Keratinocyte (primary cell): ENCODE measurements around the gene CASZ1. TPM values are rescaled to one million over a fixed set of nuclear protein-coding genes. Genes with fewer than 3 reads are reported as not detected.

ENCODE experiments used
- DNase-seq: peaks from one replicate; pipeline ENCODE4 v3.0.0-alpha.2; 2011; ENCODE audit warnings: low read depth, missing footprints, low spot score
- FAIRE-seq: peaks from 2 replicates; lab custom pipeline; 2011; peaks lifted over from hg19 to GRCh38; lab: Jason Lieb, UNC
- H2AFZ ChIP-seq: 2 replicates; pipeline ENCODE4 v1.6.0; 2012; ENCODE audit warnings: low read length, control low read depth, inconsistent platforms; ENCODE audit not compliant: control insufficient read depth
- H3K27ac ChIP-seq: 2 replicates; pipeline ENCODE4 v1.5.1; 2011; ENCODE audit warnings: low read length; ENCODE audit not compliant: control insufficient read depth, insufficient read depth
- H3K27me3 ChIP-seq: 3 replicates; pipeline ENCODE4 v1.6.0; 2011; ENCODE audit warnings: low read length; ENCODE audit not compliant: control insufficient read depth, insufficient read depth; ENCODE audit errors: extremely low read depth
- H3K36me3 ChIP-seq, 2 experiments: 2 replicates in 1 of 2; 3 replicates in 1 of 2; pipeline ENCODE4 v1.5.1; 2011; ENCODE audit warnings: low read length in 2 of 2, mild to moderate bottlenecking in 1 of 2; ENCODE audit not compliant: control insufficient read depth in 2 of 2, insufficient read depth in 2 of 2; ENCODE audit errors: extremely low read depth in 1 of 2
- H3K4me1 ChIP-seq: 3 replicates; pipeline ENCODE4 v1.5.1; 2011; ENCODE audit warnings: low read length; ENCODE audit not compliant: control insufficient read depth, insufficient read depth; ENCODE audit errors: extremely low read depth
- H3K4me2 ChIP-seq: 3 replicates; pipeline ENCODE4 v1.6.0; 2011; ENCODE audit warnings: low read depth, low read length; ENCODE audit not compliant: control insufficient read depth, insufficient read depth; ENCODE audit errors: extremely low read depth
- H3K4me3 ChIP-seq, 3 experiments: fragments of 200-600 bp in 1 of 3; sonication (generic) in 1 of 3; 2 replicates in 2 of 3; 3 replicates in 1 of 3; pipeline ENCODE4 v1.5.1; 2011 to 2016; ENCODE audit warnings: low read length in 3 of 3, mild to moderate bottlenecking in 3 of 3, control low read depth in 2 of 3, inconsistent platforms in 1 of 3, low read depth in 1 of 3, mixed read lengths in 1 of 3, mixed run types in 1 of 3, moderate library complexity in 1 of 3; ENCODE audit not compliant: control insufficient read depth in 2 of 3, insufficient read depth in 2 of 3; ENCODE audit errors: extremely low read depth in 1 of 3
- H3K79me2 ChIP-seq: 2 replicates; pipeline ENCODE4 v1.6.0; 2012; ENCODE audit warnings: low read length; ENCODE audit not compliant: control insufficient read depth, insufficient read depth
- H3K9ac ChIP-seq: 3 replicates; pipeline ENCODE4 v1.6.0; 2011; ENCODE audit warnings: low read length; ENCODE audit not compliant: control insufficient read depth, insufficient read depth; ENCODE audit errors: extremely low read depth
- H3K9me1 ChIP-seq: 3 replicates; pipeline ENCODE4 v1.6.0; 2011; ENCODE audit warnings: low read length; ENCODE audit not compliant: control insufficient read depth, insufficient read depth; ENCODE audit errors: extremely low read depth
- H3K9me3 ChIP-seq: 2 replicates; pipeline ENCODE4 v1.5.1; 2012; ENCODE audit warnings: low read depth, low read length; ENCODE audit not compliant: control insufficient read depth
- H4K20me1 ChIP-seq: 3 replicates; pipeline ENCODE4 v1.6.0; 2011; ENCODE audit warnings: low read length; ENCODE audit not compliant: control insufficient read depth, insufficient read depth; ENCODE audit errors: extremely low read depth
- CTCF ChIP-seq, 3 experiments: IDR thresholded peaks in 1 of 3; conservative IDR thresholded peaks in 1 of 3; optimal IDR thresholded peaks in 1 of 3; 2 replicates in 2 of 3; 3 replicates in 1 of 3; pipeline versions ENCODE3 to v1.5.1; 2011; ENCODE audit warnings: low read length in 3 of 3, mild to moderate bottlenecking in 3 of 3, moderate library complexity in 2 of 3, control low read depth in 1 of 3, inconsistent platforms in 1 of 3; ENCODE audit not compliant: insufficient read depth in 2 of 3; ENCODE audit errors: extremely low read depth in 1 of 3
- EZH2 ChIP-seq: IDR thresholded peaks from one replicate; pipeline ENCODE4 v1.6.1; 2012; ENCODE audit warnings: inconsistent platforms, mild to moderate bottlenecking, low read length, moderate library complexity
- dilution Hi-C: fragments of 300-500 bp; cut with MboI; formaldehyde crosslinking; loops from one replicate; pipeline ENCODE4 v1.7.0; 2020; ENCODE audit warnings: low sequenced_read_pairs; ENCODE audit not compliant: extremely low pct_ligation_motif_present
- polyA plus RNA-seq, 5 experiments: library from polyadenylated mRNA; depleted of rRNA in 3 of 5; stranded (reverse) in 3 of 5; stranded (forward) in 1 of 5; unstranded in 1 of 5; fragments of >200 nt; gene quantifications; 1 replicate in 1 of 5; 2 replicates in 3 of 5; 3 replicates in 1 of 5; pipeline versions ENCODE4 v1.2.1 to v1.2.3, GENCODE V29; 2011 to 2012; ENCODE audit warnings: missing spikeins in 2 of 5, low read depth in 1 of 5, low replicate concordance in 1 of 5

The CASZ1 gene
- polyA plus RNA-seq, 1 donor (not counting 4 experiments of a cell fraction or from before 2014, with no cell fraction given): 2.8 TPM

DNA sequence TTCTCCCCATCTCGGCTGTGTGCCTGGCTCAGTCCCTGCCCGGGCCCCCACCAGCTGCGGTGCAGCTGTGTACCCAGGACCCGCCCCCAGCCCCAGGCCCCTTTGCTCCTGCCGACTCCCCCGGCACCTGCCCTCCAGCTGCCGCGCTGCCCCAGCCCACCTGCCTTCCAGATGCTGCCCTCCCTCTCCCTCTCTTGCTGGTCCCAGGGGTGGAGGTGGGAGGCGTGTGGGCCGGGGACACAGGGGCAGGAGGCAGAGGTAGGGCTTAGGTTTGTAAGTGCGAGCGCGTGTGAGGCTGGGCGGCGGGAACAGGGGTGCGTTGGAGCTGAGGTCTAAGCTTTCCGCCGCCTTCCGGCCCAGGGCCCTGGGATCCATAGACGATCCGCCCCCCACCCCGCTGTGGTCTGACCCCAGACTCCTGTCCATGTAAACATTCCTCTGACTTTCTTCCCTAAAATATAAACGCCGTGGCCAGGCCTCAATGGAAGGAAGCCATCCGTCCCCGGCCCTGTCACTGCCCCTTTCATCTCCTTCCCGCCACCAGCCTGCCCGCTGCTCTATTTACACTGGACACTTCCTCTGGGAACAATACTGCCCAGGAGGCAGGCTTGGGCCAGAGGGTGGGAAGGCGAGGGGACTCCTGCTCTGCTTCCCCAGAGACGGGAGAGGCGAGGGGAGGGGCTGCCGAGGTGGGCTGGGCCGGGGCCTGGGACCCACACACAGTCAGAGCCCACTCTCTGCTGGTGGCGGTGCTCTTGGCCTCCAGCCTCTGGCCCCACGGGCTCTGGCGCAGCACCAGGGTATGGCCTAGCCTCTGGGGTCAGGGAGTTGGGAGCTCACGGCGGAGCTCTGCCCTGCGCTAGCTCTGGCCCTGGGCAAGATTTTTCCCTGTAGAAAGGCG is 128.3 kb downstream of the CASZ1 start:
- Histone ChIP-seq H2AFZ (no peak overlapping the region), H3K27ac (no peak overlapping the region), H3K4me3 (no peak overlapping the region), H3K4me2 (no peak overlapping the region), H3K9ac (no peak overlapping the region), H3K27me3 (no peaks in the 10 kb centered on the region), H3K36me3 (peaks cover 0 to 11% of the 10 kb centered on the region in 2 experiments), H3K9me3 (no peaks in the 10 kb centered on the region), H3K9me1 (no peaks in the 10 kb centered on the region), H4K20me1 (no peaks in the 10 kb centered on the region), H3K79me2 (no peaks in the 10 kb centered on the region), H3K4me1 (no peaks in the 10 kb centered on the region)
- no peak for DNase-seq
- dilution Hi-C loops: no loop called here
- TF ChIP-seq CTCF (optimal IDR thresholded peaks at IDR 0.05 in 1 of 3, IDR thresholded peaks at IDR 0.05 in 1 of 3, conservative IDR thresholded peaks at IDR 0.05 in 1 of 3; ENCODE audit: extremely low read depth in 1 of 3, insufficient read depth in 2 of 3, low read length in 3 of 3): no peak
- no peak for TF ChIP-seq EZH2
- no peak for FAIRE-seq

GRCh38 chr1:10665930-10666850 is 130.3 kb downstream of the CASZ1 start:
- no peaks in the 10 kb centered on the region for H3K27me3 ChIP-seq
- H3K9ac ChIP-seq: no peak overlapping the region
- dilution Hi-C loops: no loop called here
- no peaks in the 10 kb centered on the region for H3K9me1 ChIP-seq
- H4K20me1 ChIP-seq: no peaks in the 10 kb centered on the region
- FAIRE-seq (no peak), DNase-seq (no peak)
- no peaks in the 10 kb centered on the region for H3K79me2 ChIP-seq
- no peak overlapping the region for H2AFZ ChIP-seq
- no peaks in the 10 kb centered on the region for H3K9me3 ChIP-seq
- no peak overlapping the region for H3K4me3 ChIP-seq
- H3K27ac ChIP-seq: no peak overlapping the region
- TF ChIP-seq CTCF (optimal IDR thresholded peaks at IDR 0.05 in 1 of 3, IDR thresholded peaks at IDR 0.05 in 1 of 3, conservative IDR thresholded peaks at IDR 0.05 in 1 of 3; ENCODE audit: extremely low read depth in 1 of 3, insufficient read depth in 2 of 3, low read length in 3 of 3) (no peak), EZH2 (no peak)
- H3K4me2 ChIP-seq: no peak overlapping the region
- no peaks in the 10 kb centered on the region for H3K4me1 ChIP-seq
- H3K36me3 ChIP-seq: peaks cover 0 to 16% of the 10 kb centered on the region in 2 experiments
